Umbilical cord (tissue), 1 donor: ENCODE measurements around the gene GRB7. TPM values are rescaled to one million over a fixed set of nuclear protein-coding genes. Genes with fewer than 3 reads are reported as not detected.

Experiments
- total RNA-seq: library from RNA; depleted of rRNA; stranded (reverse); fragments of >200 nt; gene quantifications from one replicate; pipeline ENCODE4 v1.2.3, GENCODE V29; 2014; ENCODE audit warnings: low replicate concordance; ENCODE audit not compliant: insufficient read depth

Gene GRB7
- total RNA-seq, 1 donor from 2014 or later, result 1.7 TPM

Other genes starting within 250 kb of the GRB7 start
- 1.4 TPM for gene NEUROD2, start 130.0 kb upstream of the GRB7 start, total RNA-seq
- gene PPP1R1B, start 111.0 kb upstream of the GRB7 start, total RNA-seq, result 6.5 TPM
- gene STARD3, start 100.8 kb upstream of the GRB7 start, total RNA-seq, result 20.5 TPM
- gene TCAP, start 72.6 kb upstream of the GRB7 start, total RNA-seq, result 0.24 TPM
- not detected for gene PNMT, start 69.5 kb upstream of the GRB7 start, total RNA-seq
- 12.8 TPM for gene PGAP3, start 49.9 kb upstream of the GRB7 start, total RNA-seq
- gene ERBB2, start 37.9 kb upstream of the GRB7 start, total RNA-seq, result 36.8 TPM
- gene MIEN1, start 7.4 kb upstream of the GRB7 start, total RNA-seq, result 9.9 TPM
- 3.4 TPM for gene IKZF3, start 126.4 kb downstream of the GRB7 start, total RNA-seq
- gene ZPBP2, start 130.3 kb downstream of the GRB7 start, total RNA-seq, result 5.3 TPM
- 8.4 TPM for gene GSDMB, start 180.7 kb downstream of the GRB7 start, total RNA-seq
- gene ORMDL3, start 189.7 kb downstream of the GRB7 start, total RNA-seq, result 48.4 TPM
- gene LRRC3C, start 189.8 kb downstream of the GRB7 start, total RNA-seq, result not detected
- 1.7 TPM for gene GSDMA, start 225.1 kb downstream of the GRB7 start, total RNA-seq
- gene PSMD3, start 242.9 kb downstream of the GRB7 start, total RNA-seq, result 38.3 TPM